GM13976 (cell line): ENCODE data around the gene CEP63.
"Not testable (repeated sequence)": the region's sequence is repeated elsewhere in the genome, so short reads cannot be mapped to it uniquely, and the experiment has no call there.

Source experiments
- DNase-seq: peaks from one replicate; pipeline ENCODE4 v3.0.0; 2012; ENCODE audit warnings: low spot score
- in situ Hi-C: fragments of 300-500 bp; cut with MboI; formaldehyde crosslinking; loops from one replicate; pipeline ENCODE4 v1.12.0; 2022; ENCODE audit warnings: low sequenced_read_pairs, mixed read lengths, inconsistent platforms; ENCODE audit not compliant: unreplicated experiment
- TF ChIP-seq, protein P1 (sequence below): IDR thresholded peaks from 2 replicates; pipeline ENCODE4 v1.5.1; 2012; ENCODE audit warnings: borderline replicate concordance, mild to moderate bottlenecking; ENCODE audit not compliant: insufficient read depth; ENCODE audit errors: extremely low read depth, missing control alignments, control extremely low read depth

Gene CEP63

GRCh38 chr3:134576426-134576825 is 90.6 kb downstream of the CEP63 start:
- in situ Hi-C loops: no loop called here
- DNase-seq: no peak

DNA sequence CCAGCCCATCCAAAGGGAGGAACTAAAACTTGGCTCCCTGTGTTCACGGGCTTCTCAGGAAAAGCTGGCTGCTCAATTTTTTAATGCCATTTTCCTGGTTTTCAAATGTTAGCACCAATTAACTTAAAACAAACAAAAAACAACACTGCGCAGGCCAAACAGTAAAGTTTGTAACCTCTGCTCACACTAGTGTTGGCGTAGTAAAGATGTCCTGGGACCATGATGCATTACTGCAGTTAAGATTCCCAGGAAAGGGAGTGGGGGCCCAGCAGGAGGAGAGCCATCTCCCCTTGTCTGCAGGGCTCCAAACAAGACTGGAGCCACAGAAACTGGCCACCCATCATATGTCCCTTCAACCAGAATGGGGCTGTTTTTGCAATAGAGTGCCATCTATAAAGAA is 91.0 kb downstream of the CEP63 start:
- no peak for DNase-seq
- in situ Hi-C loops: no loop called here
- TF ChIP-seq, protein P1, sequence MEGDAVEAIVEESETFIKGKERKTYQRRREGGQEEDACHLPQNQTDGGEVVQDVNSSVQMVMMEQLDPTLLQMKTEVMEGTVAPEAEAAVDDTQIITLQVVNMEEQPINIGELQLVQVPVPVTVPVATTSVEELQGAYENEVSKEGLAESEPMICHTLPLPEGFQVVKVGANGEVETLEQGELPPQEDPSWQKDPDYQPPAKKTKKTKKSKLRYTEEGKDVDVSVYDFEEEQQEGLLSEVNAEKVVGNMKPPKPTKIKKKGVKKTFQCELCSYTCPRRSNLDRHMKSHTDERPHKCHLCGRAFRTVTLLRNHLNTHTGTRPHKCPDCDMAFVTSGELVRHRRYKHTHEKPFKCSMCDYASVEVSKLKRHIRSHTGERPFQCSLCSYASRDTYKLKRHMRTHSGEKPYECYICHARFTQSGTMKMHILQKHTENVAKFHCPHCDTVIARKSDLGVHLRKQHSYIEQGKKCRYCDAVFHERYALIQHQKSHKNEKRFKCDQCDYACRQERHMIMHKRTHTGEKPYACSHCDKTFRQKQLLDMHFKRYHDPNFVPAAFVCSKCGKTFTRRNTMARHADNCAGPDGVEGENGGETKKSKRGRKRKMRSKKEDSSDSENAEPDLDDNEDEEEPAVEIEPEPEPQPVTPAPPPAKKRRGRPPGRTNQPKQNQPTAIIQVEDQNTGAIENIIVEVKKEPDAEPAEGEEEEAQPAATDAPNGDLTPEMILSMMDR: no peak

More at GRCh38 chr3:134576426-134576825, 90.6 kb downstream of the CEP63 start:
- TF ChIP-seq, protein P1: no peak

DNA sequence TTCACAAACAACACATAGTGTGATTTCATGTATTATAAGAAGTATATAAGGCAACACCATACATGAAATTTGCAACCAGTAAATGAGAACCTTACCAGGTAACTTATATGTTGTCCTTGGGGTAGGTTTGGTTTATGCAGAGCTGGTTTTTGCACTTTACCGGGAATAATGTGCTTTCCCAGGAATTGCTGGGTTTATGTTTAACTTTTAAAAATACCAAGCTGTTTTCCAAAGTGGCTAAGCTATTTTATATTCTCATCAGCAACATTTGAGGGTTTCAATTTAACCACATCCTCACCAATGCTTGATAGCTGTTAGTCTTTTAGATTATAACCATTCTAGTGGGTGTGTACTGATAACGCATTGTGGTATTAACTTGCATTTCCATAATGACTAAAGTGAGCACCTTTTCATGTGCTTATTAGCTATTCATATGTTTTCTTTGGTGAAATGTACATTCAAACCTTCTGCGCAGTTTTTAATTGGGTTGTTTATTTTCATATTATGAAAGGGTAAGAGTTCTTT is 93.3 kb downstream of the CEP63 start:
- no peak for DNase-seq
- TF ChIP-seq, protein P1: no peak
- in situ Hi-C loops: no loop called here

DNA sequence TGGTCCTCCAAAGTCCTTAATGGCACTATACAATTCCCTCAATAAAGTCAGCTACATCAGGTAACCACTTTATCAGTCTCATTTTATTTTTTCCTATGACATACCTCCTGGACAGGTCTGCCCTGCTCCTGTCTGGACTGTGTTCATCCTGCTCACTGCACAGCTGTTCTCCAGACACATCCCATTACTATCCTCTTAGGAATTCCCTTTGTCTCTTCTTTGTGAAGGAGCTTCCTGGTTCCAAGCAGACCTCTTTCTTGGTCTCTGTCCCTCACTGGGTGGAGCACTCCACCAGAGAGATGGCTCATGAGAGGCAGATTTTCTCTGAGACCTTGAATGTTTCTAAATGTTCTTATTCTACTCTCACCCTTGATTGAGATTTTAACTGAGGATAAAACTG is 104.9 kb downstream of the CEP63 start:
- TF ChIP-seq, protein P1: no peak
- in situ Hi-C loops: no loop called here
- DNase-seq: no peak

DNA sequence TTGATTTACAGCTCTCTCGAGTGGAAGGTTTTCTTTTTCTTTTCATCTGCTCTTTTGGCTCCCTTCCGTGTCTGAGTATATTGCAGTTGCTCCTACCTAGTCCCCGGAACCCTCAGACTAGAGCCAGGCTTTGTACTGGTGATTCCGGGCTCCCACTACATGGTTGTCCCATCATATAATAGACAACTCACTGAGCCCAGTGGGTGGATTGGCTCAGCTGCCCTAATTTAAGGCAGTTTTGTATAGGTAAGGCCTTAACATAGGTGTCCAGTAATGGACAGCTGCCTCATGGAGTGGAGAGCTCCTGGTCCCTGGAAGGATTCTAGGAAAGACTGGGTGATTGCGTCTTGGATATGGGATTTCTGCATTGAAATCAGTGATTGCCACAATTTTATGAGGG is 106.9 kb downstream of the CEP63 start:
- TF ChIP-seq, protein P1: no peak
- no peak for DNase-seq
- in situ Hi-C loops: no loop called here

GRCh38 chr3:134594331-134594741 is 108.5 kb downstream of the CEP63 start:
- DNase-seq: no peak
- in situ Hi-C loops: no loop called here
- TF ChIP-seq, protein P1: no peak

- DNase-seq, in situ Hi-C loops: not testable (repeated sequence)
Observed at GRCh38 chr3:134594986-134595385, 109.1 kb downstream of the CEP63 start.
